Fibroblast of pulmonary artery (primary cell): ENCODE results near the gene RCBTB1.
A peak's percentile ranks its signal among the peaks of the same experiment; 100 is the strongest.

Experiments
- DNase-seq: peaks from one replicate; pipeline ENCODE4 v3.0.0-alpha.2; 2010; ENCODE audit warnings: low read depth
- H3K4me3 ChIP-seq: replicated peaks from 2 replicates; pipeline ENCODE4 v1.5.1; 2011; ENCODE audit warnings: low read depth, mild to moderate bottlenecking, control low read depth, low read length, moderate library complexity
- TF ChIP-seq, protein P1 (sequence below): IDR thresholded peaks from 2 replicates; pipeline ENCODE4 v1.5.1; 2011; ENCODE audit warnings: mild to moderate bottlenecking, control low read depth, low read length, inconsistent platforms; ENCODE audit errors: missing control alignments

Gene RCBTB1

DNA sequence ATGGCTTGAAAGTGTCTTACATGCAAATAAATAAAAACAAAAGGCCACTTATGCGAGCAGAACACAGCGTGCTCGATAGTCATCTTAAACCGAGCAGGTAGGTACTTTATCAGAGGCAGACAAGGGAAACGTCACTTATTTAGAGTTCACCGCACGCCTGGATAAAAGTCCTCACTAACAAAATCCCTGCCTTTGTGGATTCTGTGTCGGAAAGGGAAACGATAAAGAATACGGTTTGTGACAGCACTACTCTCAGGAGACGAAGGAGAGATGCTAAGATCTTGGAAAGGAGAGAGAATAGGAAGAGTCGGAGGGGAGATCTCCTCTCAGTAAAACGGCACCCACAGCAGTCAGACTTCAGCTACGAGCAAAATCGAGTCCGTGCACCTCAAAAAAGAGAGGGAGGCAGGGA lies 581 bp downstream of the RCBTB1 start:
- no peak for DNase-seq
- H3K4me3 ChIP-seq, result peak overlapping the region; percentile 81
- TF ChIP-seq, protein P1, sequence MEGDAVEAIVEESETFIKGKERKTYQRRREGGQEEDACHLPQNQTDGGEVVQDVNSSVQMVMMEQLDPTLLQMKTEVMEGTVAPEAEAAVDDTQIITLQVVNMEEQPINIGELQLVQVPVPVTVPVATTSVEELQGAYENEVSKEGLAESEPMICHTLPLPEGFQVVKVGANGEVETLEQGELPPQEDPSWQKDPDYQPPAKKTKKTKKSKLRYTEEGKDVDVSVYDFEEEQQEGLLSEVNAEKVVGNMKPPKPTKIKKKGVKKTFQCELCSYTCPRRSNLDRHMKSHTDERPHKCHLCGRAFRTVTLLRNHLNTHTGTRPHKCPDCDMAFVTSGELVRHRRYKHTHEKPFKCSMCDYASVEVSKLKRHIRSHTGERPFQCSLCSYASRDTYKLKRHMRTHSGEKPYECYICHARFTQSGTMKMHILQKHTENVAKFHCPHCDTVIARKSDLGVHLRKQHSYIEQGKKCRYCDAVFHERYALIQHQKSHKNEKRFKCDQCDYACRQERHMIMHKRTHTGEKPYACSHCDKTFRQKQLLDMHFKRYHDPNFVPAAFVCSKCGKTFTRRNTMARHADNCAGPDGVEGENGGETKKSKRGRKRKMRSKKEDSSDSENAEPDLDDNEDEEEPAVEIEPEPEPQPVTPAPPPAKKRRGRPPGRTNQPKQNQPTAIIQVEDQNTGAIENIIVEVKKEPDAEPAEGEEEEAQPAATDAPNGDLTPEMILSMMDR, result no peak

GRCh38 chr13:49580980-49581680 lies 4.2 kb downstream of the RCBTB1 start:
- TF ChIP-seq, protein P1, result no peak
- DNase-seq, result no peak
- no peak overlapping the region for H3K4me3 ChIP-seq

- DNase-seq, result no peak
- no peak overlapping the region for H3K4me3 ChIP-seq
- TF ChIP-seq, protein P1, result no peak
Observed at GRCh38 chr13:49579501-49579900, 5.9 kb downstream of the RCBTB1 start.

DNA sequence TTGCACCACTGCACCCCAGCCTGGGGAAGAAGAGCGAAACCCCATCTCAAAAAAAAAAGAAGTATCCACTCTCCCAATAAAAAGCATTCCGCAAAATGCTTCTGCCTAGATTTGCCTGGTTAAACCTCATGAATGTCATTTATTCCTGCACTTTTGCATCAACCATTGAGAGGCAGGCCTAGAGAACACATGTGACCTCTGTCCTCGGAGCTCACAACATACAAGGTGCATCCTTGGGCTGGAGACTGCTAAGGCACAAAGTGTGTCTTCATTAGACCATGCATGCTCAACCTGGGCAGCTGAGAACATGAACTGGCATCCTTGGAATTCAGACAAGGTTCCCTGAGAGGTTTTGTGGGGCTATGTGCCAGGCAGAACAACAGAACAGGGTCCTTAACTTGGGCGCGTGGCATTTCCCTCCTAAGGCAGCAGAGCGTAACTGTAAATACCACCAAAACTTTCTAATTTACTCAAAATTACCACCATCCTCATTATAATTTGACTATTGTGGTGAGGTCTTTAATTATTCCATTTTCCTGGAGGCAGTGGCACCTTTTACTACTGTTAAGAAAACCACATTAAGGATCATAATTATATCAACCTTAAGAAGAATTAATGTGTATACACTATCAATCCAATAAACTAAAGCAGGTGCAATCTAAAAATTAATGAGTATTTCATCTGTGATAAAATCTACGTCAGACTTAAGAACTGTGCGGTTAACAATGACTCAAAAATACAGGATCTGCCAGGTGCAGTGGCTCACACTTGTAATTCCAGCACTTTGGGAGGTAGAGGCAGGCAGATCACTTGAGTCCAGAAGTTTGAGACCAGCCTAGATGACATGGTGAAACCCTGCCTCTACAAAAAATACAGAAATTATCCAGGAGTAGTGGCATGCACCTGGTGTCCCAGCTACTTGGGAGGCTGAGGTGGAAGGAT lies 13.8 kb downstream of the RCBTB1 start:
- TF ChIP-seq, protein P1, result no peak
- no peak for DNase-seq
- no peak overlapping the region for H3K4me3 ChIP-seq

DNA sequence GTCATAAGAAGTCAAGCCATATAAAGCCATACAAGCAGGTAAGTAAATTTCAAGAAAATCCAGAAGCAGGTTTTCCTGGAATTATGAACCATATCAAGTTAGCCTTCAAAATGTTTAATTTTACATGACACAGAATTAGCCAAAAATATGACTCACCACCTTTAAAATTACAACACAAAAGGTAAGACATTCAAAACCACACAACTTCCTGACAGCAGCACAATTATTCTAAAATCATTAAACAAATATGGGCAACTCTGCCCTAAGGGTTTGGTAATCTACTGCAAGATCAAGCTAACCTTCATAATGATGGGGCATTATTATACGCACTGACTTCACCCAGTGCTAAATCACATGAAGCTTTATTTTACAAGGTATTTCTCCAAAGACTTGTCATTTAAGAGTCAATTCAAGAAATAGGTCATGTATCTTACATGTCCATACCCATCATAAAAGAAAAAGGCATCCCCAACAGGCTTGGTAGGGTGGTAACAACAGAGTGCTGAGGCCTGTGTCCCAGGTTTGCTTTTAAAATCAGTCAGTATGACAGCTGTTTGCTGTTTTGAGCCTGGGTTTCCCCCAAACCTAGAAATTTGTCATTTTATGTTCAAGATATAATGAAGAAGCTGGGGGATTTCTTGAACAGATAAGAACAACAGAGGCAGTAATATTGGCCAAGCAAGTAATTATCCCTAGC lies 15.2 kb downstream of the RCBTB1 start:
- TF ChIP-seq, protein P1, result no peak
- DNase-seq, result no peak
- H3K4me3 ChIP-seq, result no peak overlapping the region

DNA sequence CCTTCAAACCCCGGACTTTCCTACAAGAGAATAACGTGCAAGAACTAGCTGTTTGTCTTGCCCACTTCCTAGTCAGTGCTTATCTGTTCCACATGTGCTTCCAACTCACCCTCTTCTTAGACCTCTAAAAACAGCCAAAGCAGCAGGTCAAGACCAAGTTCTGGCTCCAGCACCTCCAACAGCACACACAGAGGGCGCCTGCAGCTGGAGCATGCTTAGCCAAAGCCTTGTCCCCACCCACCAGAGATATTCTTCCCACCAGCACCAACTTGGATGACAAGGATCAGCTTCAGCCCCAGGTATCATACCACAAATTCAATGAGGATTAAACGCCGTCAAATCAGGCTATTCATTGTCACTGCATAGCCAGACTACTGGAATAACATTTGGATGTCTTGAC lies 17.9 kb downstream of the RCBTB1 start:
- no peak for DNase-seq
- H3K4me3 ChIP-seq, result no peak overlapping the region
- TF ChIP-seq, protein P1, result no peak
